ENCODE results near the gene AFG3L2. TPM values are rescaled to one million over a fixed set of nuclear protein-coding genes. Genes with fewer than 3 reads are reported as not detected.

Gene AFG3L2
- total RNA-seq, 2 donors from 2014 or later = 39.7 to 51.5 TPM

GRCh38 chr18:12328179-12328823 is 48.7 kb downstream of the AFG3L2 start:
- TF ChIP-seq POLR2A (IDR thresholded peaks at IDR 0.05) (no peak), CTCF (IDR thresholded peaks at IDR 0.05) (no peak), POLR2AphosphoS5 (IDR thresholded peaks at IDR 0.05) (no peak)
- DNase-seq (ENCODE audit: low spot score) = no peak
- peaks cover 0 to 9% of the 10 kb centered on the region in 2 donors for H3K36me3 ChIP-seq

GRCh38 chr18:12327510-12328178 is 49.4 kb downstream of the AFG3L2 start:
- no peak overlapping the region for H3K4me3 ChIP-seq
- no peak overlapping the region for H3K27ac ChIP-seq
- TF ChIP-seq CTCF (IDR thresholded peaks at IDR 0.05) (peak in 3 of 4 experiments; percentile 24 to 56 (median 35)), POLR2A (IDR thresholded peaks at IDR 0.05) (no peak)
- H3K9me3 ChIP-seq = no peaks in the 10 kb centered on the region
- peak; percentile 31 for DNase-seq (ENCODE audit: low spot score)
- H3K36me3 ChIP-seq = peaks cover 0 to 9% of the 10 kb centered on the region in 2 donors
- no peaks in the 10 kb centered on the region for H3K4me1 ChIP-seq (replicated peaks)
- intact Hi-C loops (cut with DNase I) = no loop called here
- 55% methylated on average over 11 of the region's 11 CpGs for WGBS
- H3K27me3 ChIP-seq (replicated peaks; ENCODE audit: insufficient read depth) = no peaks in the 10 kb centered on the region

More at GRCh38 chr18:12328179-12328823, 48.7 kb downstream of the AFG3L2 start:
- no peaks in the 10 kb centered on the region for H3K9me3 ChIP-seq
- intact Hi-C loops (cut with DNase I) = no loop called here
- no peaks in the 10 kb centered on the region for H3K27me3 ChIP-seq (replicated peaks; ENCODE audit: insufficient read depth)
- no peak overlapping the region for H3K4me3 ChIP-seq
- WGBS = 99% methylated on average over 4 of the region's 4 CpGs
- no peaks in the 10 kb centered on the region for H3K4me1 ChIP-seq (replicated peaks)
- no peak overlapping the region for H3K27ac ChIP-seq

- no peak for DNase-seq (ENCODE audit: low spot score)
- H3K27ac ChIP-seq = no peak overlapping the region
Observed at GRCh38 chr18:12326711-12327460, 50.1 kb downstream of the AFG3L2 start.

GRCh38 chr18:12325726-12326245 is 51.2 kb downstream of the AFG3L2 start:
- intact Hi-C loops (cut with DNase I) = no loop called here
- 97% methylated on average over 29 of the region's 29 CpGs for WGBS
- H3K4me3 ChIP-seq = no peak overlapping the region
- TF ChIP-seq POLR2A (IDR thresholded peaks at IDR 0.05) (no peak), CTCF (IDR thresholded peaks at IDR 0.05) (no peak), POLR2AphosphoS5 (IDR thresholded peaks at IDR 0.05) (no peak)
- no peaks in the 10 kb centered on the region for H3K27me3 ChIP-seq (replicated peaks; ENCODE audit: insufficient read depth)
- no peaks in the 10 kb centered on the region for H3K9me3 ChIP-seq
- H3K36me3 ChIP-seq = peaks cover 0 to 9% of the 10 kb centered on the region in 2 donors
- DNase-seq (ENCODE audit: low spot score) = no peak
- no peak overlapping the region for H3K27ac ChIP-seq
- H3K4me1 ChIP-seq (replicated peaks) = no peaks in the 10 kb centered on the region

More at GRCh38 chr18:12326711-12327460, 50.1 kb downstream of the AFG3L2 start:
- Histone ChIP-seq H3K9me3 (no peaks in the 10 kb centered on the region), H3K27me3 (replicated peaks; ENCODE audit: insufficient read depth) (no peaks in the 10 kb centered on the region), H3K4me3 (no peak overlapping the region), H3K36me3 (peaks cover 0 to 9% of the 10 kb centered on the region in 2 donors), H3K4me1 (replicated peaks) (no peaks in the 10 kb centered on the region)
- no peak for TF ChIP-seq POLR2AphosphoS5 (IDR thresholded peaks at IDR 0.05)
- TF ChIP-seq POLR2A (IDR thresholded peaks at IDR 0.05) = no peak
- no peak for TF ChIP-seq CTCF (IDR thresholded peaks at IDR 0.05)
- intact Hi-C loops (cut with DNase I) = no loop called here
- WGBS = 82% methylated on average over 12 of the region's 12 CpGs

All from prostate gland (tissue), 2 donors.